Osteoblast (primary cell): ENCODE results near the gene NCK2. TPM values are rescaled to one million over a fixed set of nuclear protein-coding genes. Genes with fewer than 3 reads are reported as not detected.

Experiments
- DNase-seq: peaks from one replicate; pipeline ENCODE4 v3.0.0; 2011; ENCODE audit warnings: low spot score, mixed read lengths; ENCODE audit not compliant: insufficient read length; ENCODE audit errors: missing footprints
- H2AFZ ChIP-seq: 2 replicates; pipeline ENCODE4 v1.6.0; 2011; ENCODE audit warnings: mild to moderate bottlenecking, low read length
- H3K27ac ChIP-seq: 2 replicates; pipeline ENCODE4 v1.5.1; 2011; ENCODE audit warnings: mild to moderate bottlenecking, low read depth, low read length, moderate library complexity
- H3K27me3 ChIP-seq: 2 replicates; pipeline ENCODE4 v1.6.0; 2012; ENCODE audit warnings: mild to moderate bottlenecking, control low read depth, inconsistent platforms, low read length, moderate library complexity; ENCODE audit not compliant: insufficient read depth
- H3K36me3 ChIP-seq: 2 replicates; pipeline ENCODE4 v1.5.1; 2011; ENCODE audit warnings: mild to moderate bottlenecking, low read length, control low read depth, moderate library complexity; ENCODE audit not compliant: insufficient read depth
- H3K4me1 ChIP-seq: 2 replicates; pipeline ENCODE4 v1.5.1; 2011; ENCODE audit warnings: mild to moderate bottlenecking, low read length, control low read depth, moderate library complexity; ENCODE audit not compliant: insufficient read depth
- H3K4me2 ChIP-seq: 2 replicates; pipeline ENCODE4 v1.6.0; 2011; ENCODE audit warnings: mild to moderate bottlenecking, low read length; ENCODE audit not compliant: insufficient read depth
- H3K4me3 ChIP-seq: fragments of 200-600 bp; sonication (generic); 3 replicates; pipeline ENCODE4 v1.5.1; 2012; ENCODE audit warnings: mild to moderate bottlenecking, low read length, inconsistent platforms; ENCODE audit not compliant: insufficient read depth
- H3K79me2 ChIP-seq: 2 replicates; pipeline ENCODE4 v1.6.0; 2012; ENCODE audit warnings: mild to moderate bottlenecking, low read length, control low read depth, inconsistent platforms; ENCODE audit not compliant: insufficient read depth
- H3K9me3 ChIP-seq: 2 replicates; pipeline ENCODE4 v1.5.1; 2011; ENCODE audit warnings: low read depth, low read length, control low read depth
- H4K20me1 ChIP-seq: 2 replicates; pipeline ENCODE4 v1.6.0; 2012; ENCODE audit warnings: mild to moderate bottlenecking, low read length, control low read depth; ENCODE audit not compliant: insufficient read depth
- total RNA-seq: library from RNA; depleted of rRNA; stranded (reverse); fragments of >200 nt; gene quantifications from 2 replicates; pipeline ENCODE4 v1.2.3, GENCODE V29; 2012
- TF ChIP-seq, protein P1 (sequence below): IDR thresholded peaks from 2 replicates; pipeline ENCODE4 v1.5.1; 2011; ENCODE audit warnings: mild to moderate bottlenecking, low read depth, low read length, moderate library complexity; ENCODE audit errors: extremely low read depth

Gene NCK2
- total RNA-seq = 26.8 and 28.6 TPM in 2 replicates

DNA sequence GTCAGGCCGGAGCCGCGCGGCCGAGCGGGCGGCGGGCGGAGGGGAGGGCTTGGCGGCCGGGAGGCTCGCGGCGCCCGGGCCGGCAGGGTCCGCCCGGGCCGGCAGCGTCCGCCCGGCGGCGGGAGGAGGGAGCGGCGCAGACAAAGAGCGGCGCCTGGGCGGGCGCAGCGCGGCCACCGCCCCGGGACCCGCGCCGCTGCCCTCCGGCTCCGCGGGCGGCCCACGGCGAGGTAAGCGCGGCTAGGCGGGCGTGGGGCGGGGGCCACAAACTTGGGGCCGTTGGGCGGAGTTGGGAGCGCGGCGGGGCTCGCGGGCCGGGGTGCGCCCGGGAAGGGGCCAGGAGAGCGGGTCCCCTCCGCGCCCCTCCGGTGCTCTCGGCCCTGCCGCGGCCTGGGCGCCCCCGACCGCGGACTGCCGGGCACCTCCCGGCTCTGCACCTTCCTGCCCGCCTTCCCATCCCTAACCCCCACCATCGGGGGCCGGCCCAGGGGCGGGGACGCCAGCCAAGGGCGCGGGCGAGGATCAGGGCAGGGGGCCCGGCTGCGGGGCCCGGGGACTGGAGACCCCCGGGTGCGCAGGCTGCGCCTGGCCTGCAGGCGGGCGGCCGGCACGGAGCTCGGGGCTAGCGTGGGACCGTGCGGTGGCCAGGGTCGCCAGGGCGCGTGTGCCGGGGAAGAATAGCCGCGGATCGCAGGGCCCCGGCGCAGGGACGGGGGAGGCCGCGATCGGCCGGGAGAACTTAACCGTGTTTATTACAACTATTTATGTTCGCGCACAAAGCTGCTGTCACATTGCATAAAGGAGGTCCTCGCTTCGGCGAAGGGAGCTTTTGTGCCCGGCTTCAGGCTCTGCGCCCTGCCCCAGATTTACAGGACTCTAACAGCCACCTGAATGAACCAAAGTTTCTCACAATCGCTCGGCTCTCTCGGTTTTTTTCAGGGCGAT, at the start of gene NCK2:
NCK2 (plus strand) TSS at position 4 of the 945 bp plus-strand sequence. CDS start 110,152 bp downstream, outside the sequence.
- Histone ChIP-seq H3K4me2 (peak within 1 kb of the TSS; percentile 93), H3K27ac (peak within 1 kb of the TSS; percentile 14), H3K27me3 (no peaks in the 10 kb centered on the region), H3K9me3 (no peaks in the 10 kb centered on the region), H3K4me3 (peak within 1 kb of the TSS; percentile 79), H3K79me2 (peaks cover 46% of the 10 kb centered on the region), H2AFZ (peak within 1 kb of the TSS; percentile 93), H3K36me3 (no peaks in the 10 kb centered on the region), H4K20me1 (peaks cover 27% of the 10 kb centered on the region), H3K4me1 (peaks cover 28% of the 10 kb centered on the region)
- peak; percentile 96 for DNase-seq
- TF ChIP-seq, protein P1, sequence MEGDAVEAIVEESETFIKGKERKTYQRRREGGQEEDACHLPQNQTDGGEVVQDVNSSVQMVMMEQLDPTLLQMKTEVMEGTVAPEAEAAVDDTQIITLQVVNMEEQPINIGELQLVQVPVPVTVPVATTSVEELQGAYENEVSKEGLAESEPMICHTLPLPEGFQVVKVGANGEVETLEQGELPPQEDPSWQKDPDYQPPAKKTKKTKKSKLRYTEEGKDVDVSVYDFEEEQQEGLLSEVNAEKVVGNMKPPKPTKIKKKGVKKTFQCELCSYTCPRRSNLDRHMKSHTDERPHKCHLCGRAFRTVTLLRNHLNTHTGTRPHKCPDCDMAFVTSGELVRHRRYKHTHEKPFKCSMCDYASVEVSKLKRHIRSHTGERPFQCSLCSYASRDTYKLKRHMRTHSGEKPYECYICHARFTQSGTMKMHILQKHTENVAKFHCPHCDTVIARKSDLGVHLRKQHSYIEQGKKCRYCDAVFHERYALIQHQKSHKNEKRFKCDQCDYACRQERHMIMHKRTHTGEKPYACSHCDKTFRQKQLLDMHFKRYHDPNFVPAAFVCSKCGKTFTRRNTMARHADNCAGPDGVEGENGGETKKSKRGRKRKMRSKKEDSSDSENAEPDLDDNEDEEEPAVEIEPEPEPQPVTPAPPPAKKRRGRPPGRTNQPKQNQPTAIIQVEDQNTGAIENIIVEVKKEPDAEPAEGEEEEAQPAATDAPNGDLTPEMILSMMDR = no peak

DNA sequence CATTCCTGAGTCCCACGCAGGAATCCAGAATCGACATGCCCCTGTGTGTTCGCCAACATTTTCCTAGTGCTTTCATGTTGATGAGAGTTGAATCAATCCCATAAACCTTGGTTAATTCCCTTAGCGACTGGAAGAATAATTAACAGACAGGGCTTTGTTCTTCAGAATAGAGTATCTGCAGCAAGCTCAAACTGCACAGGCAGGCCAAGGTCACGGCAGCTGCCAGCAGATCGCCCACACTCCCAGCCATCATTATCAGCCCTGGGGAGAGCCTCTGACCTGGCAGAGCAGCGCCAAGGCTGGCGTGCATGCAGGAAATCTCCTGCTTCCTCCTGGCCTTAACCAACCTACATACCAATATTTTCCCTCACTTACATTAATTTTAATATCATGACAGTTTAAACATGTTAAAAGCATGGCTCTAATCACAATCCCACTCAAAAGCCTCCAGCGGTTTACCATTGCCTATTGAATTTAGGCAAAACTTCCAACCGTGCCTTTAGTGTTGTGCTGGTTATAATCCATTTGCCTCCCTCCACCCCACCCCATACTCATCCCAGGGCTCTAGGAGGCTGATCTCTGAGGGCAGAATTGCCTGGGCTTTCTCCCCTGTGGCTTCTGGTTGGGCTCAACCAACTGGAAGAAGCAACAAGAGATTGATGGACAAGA, 46.8 kb upstream of the NCK2 start:
- TF ChIP-seq, protein P1 = no peak
- Histone ChIP-seq H3K4me2 (no peak overlapping the region), H3K36me3 (no peaks in the 10 kb centered on the region), H2AFZ (no peak overlapping the region), H3K79me2 (no peaks in the 10 kb centered on the region), H3K27ac (no peak overlapping the region), H3K27me3 (peaks cover 9% of the 10 kb centered on the region), H4K20me1 (no peaks in the 10 kb centered on the region), H3K9me3 (no peaks in the 10 kb centered on the region), H3K4me3 (no peak overlapping the region), H3K4me1 (no peaks in the 10 kb centered on the region)
- DNase-seq = no peak

DNA sequence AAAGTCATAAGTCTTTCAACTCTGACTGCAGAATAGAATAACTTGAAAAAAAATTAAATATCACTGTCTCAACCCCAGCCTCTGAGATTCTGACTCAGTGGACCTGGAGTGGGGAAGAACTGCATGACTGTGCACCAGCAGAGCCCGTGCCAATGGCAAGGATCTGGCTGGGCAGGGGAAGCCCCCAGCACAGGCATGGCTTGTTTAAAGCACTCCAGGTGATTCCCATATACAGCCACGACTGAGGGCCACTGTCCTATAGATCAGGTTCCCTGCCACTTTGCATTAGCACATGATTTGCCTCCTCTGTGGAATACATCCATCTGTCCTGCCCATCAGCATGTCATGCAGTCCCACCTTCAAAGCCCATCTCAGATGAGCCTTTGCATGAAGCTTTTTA, 45.9 kb upstream of the NCK2 start:
- H4K20me1 ChIP-seq = no peaks in the 10 kb centered on the region
- DNase-seq = no peak
- no peaks in the 10 kb centered on the region for H3K9me3 ChIP-seq
- H3K27ac ChIP-seq = no peak overlapping the region
- H3K36me3 ChIP-seq = no peaks in the 10 kb centered on the region
- no peak overlapping the region for H3K4me2 ChIP-seq
- TF ChIP-seq, protein P1 = no peak
- H3K4me1 ChIP-seq = no peaks in the 10 kb centered on the region
- H3K79me2 ChIP-seq = no peaks in the 10 kb centered on the region
- no peak overlapping the region for H3K4me3 ChIP-seq
- peaks cover 10% of the 10 kb centered on the region for H3K27me3 ChIP-seq
- H2AFZ ChIP-seq = no peak overlapping the region

DNA sequence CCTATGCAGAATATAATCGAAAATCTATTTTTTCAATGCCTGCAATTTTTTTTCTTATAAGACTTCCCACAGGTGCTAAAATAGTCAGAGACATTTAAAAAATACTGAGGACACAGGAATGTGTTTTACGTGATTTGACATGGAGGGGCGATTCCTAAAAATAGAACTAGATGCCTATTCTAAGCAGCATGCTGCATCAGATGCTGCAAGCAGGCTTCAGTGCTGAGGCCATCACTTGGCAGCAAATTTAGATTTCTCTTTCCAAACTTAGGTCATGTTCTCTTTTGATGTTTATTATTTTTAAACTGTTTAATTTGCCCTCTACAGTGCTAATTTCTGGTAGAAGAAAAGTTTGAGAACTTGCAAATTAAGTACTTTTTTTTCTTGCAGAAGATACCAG, 43.7 kb upstream of the NCK2 start:
- no peaks in the 10 kb centered on the region for H3K9me3 ChIP-seq
- no peak overlapping the region for H3K4me3 ChIP-seq
- no peak overlapping the region for H2AFZ ChIP-seq
- no peaks in the 10 kb centered on the region for H3K36me3 ChIP-seq
- H3K27me3 ChIP-seq = peaks cover 13% of the 10 kb centered on the region
- H3K4me2 ChIP-seq = no peak overlapping the region
- no peaks in the 10 kb centered on the region for H4K20me1 ChIP-seq
- DNase-seq = no peak
- H3K4me1 ChIP-seq = no peaks in the 10 kb centered on the region
- no peaks in the 10 kb centered on the region for H3K79me2 ChIP-seq
- H3K27ac ChIP-seq = no peak overlapping the region
- TF ChIP-seq, protein P1 = no peak
